Measurements from ENCODE around the gene TP53TG5. TPM values are rescaled to one million over a fixed set of nuclear protein-coding genes. Genes with fewer than 3 reads are reported as not detected.

The TP53TG5 gene
- total RNA-seq, 8 experiments from 2014 or later = 0.81 to 1.8 (median 1.3) TPM

GRCh38 chr20:45338121-45339030 lies 39.7 kb downstream of the TP53TG5 start:
- 33 to 95% (median 83%) methylated on average over 1 to 10 of the region's 11 CpGs; no CpG with 5 or more reads in 1 of the 10 experiments for WGBS, 10 experiments
- Histone ChIP-seq H3K4me3 (no peak overlapping the region), H3K27ac (no peak overlapping the region), H3K4me1 (replicated peaks in 1 of 2) (peaks cover 12 to 27% of the 10 kb centered on the region in 2 donors)
- ATAC-seq (replicated peaks in 6 of 8) = peak in 1 of 8 experiments; percentile 3
- in situ Hi-C loops (cut with MboI; ENCODE audit: low pct_unique_long_range_greater_than_20kb in 2 of 9, low sequenced_read_pairs in 9 of 9, unreplicated experiment in 9 of 9) = no loop called here

GRCh38 chr20:45337367-45338120 lies 40.6 kb downstream of the TP53TG5 start:
- in situ Hi-C loops (cut with MboI; ENCODE audit: low pct_unique_long_range_greater_than_20kb in 2 of 9, low sequenced_read_pairs in 9 of 9, unreplicated experiment in 9 of 9) = no loop called here
- no peak overlapping the region for H3K27ac ChIP-seq
- peaks cover 8 to 19% of the 10 kb centered on the region in 2 donors for H3K4me1 ChIP-seq (replicated peaks in 1 of 2)
- peak in 5 of 8 experiments; percentile 3 to 41 (median 12) for ATAC-seq (replicated peaks in 6 of 8)
- H3K4me3 ChIP-seq = no peak overlapping the region
- WGBS, 10 experiments = 19 to 77% (median 60%) methylated on average over 2 to 12 of the region's 15 CpGs; no CpG with 5 or more reads in 4 of the 10 experiments

GRCh38 chr20:45336530-45337366 lies 41.4 kb downstream of the TP53TG5 start:
- in situ Hi-C loops (cut with MboI; ENCODE audit: low pct_unique_long_range_greater_than_20kb in 2 of 9, low sequenced_read_pairs in 9 of 9, unreplicated experiment in 9 of 9) = no loop called here
- Histone ChIP-seq H3K27ac (no peak overlapping the region), H3K4me1 (replicated peaks in 1 of 2) (peaks cover under 1 to 11% of the 10 kb centered on the region in 2 donors), H3K4me3 (no peak overlapping the region)
- ATAC-seq (replicated peaks in 6 of 8) = peak; percentile 74 to 95 (median 83)
- 10 to 100% (median 58%) methylated on average over 2 to 3 of the region's 11 CpGs; no CpG with 5 or more reads in 5 of the 10 experiments for WGBS, 10 experiments

- 83 to 100% (median 88%) methylated on average over 1 to 2 of the region's 3 CpGs; no CpG with 5 or more reads in 3 of the 10 experiments for WGBS, 10 experiments
- Histone ChIP-seq H3K27ac (no peak overlapping the region), H3K4me3 (no peak overlapping the region), H3K4me1 (replicated peaks in 1 of 2) (peaks cover 4 to 5% of the 10 kb centered on the region in 2 donors)
- no peak for ATAC-seq (replicated peaks in 6 of 8)
- in situ Hi-C loops (cut with MboI; ENCODE audit: low pct_unique_long_range_greater_than_20kb in 2 of 9, low sequenced_read_pairs in 9 of 9, unreplicated experiment in 9 of 9) = no loop called here
These were observed 47.6 kb downstream of the TP53TG5 start for GRCh38 chr20:45330476-45330875.

- peaks cover 6 to 11% of the 10 kb centered on the region in 2 donors for H3K4me1 ChIP-seq (replicated peaks in 1 of 2)
- in situ Hi-C loops (cut with MboI; ENCODE audit: low pct_unique_long_range_greater_than_20kb in 2 of 9, low sequenced_read_pairs in 9 of 9, unreplicated experiment in 9 of 9) = no loop called here
- H3K4me3 ChIP-seq = no peak overlapping the region
- no peak overlapping the region for H3K27ac ChIP-seq
- ATAC-seq (replicated peaks in 6 of 8) = no peak
- WGBS, 10 experiments = 64 to 100% (median 77%) methylated on average over 1 to 6 of the region's 7 CpGs
These were observed 48.4 kb downstream of the TP53TG5 start for GRCh38 chr20:45329497-45330319.

- H3K4me3 ChIP-seq = no peak overlapping the region
- H3K4me1 ChIP-seq (replicated peaks in 1 of 2) = peaks cover 6 to 11% of the 10 kb centered on the region in 2 donors
- peak in 2 of 8 experiments; percentile 40 to 54 for ATAC-seq (replicated peaks in 6 of 8)
- whole genome bisulfite sequencing, 10 experiments = 60 to 100% (median 90%) methylated on average over 1 to 4 of the region's 4 CpGs; no CpG with 5 or more reads in 3 of the 10 experiments
- H3K27ac ChIP-seq = no peak overlapping the region
- in situ Hi-C loops (cut with MboI; ENCODE audit: low pct_unique_long_range_greater_than_20kb in 2 of 9, low sequenced_read_pairs in 9 of 9, unreplicated experiment in 9 of 9) = no loop called here
These were observed 49.7 kb downstream of the TP53TG5 start for GRCh38 chr20:45328451-45328850.

- WGBS, 10 experiments = 80% methylated on average over 2 of the region's 6 CpGs; no CpG with 5 or more reads in 9 of the 10 experiments
- in situ Hi-C loops (cut with MboI; ENCODE audit: low pct_unique_long_range_greater_than_20kb in 2 of 9, low sequenced_read_pairs in 9 of 9, unreplicated experiment in 9 of 9) = no loop called here
- peak in 5 of 8 experiments; percentile 60 to 79 (median 73) for ATAC-seq (replicated peaks in 6 of 8)
These were observed 52.8 kb downstream of the TP53TG5 start for GRCh38 chr20:45325371-45325770.

GRCh38 chr20:45323731-45324130 lies 54.4 kb downstream of the TP53TG5 start:
- ATAC-seq (replicated peaks in 6 of 8) = peak in 3 of 8 experiments; percentile 6 to 10 (median 8)
- no peak overlapping the region for H3K27ac ChIP-seq
- H3K4me1 ChIP-seq (replicated peaks in 1 of 2) = peaks cover 6 to 11% of the 10 kb centered on the region in 2 donors
- in situ Hi-C loops (cut with MboI; ENCODE audit: low pct_unique_long_range_greater_than_20kb in 2 of 9, low sequenced_read_pairs in 9 of 9, unreplicated experiment in 9 of 9) = loop anchor here in 3 of 9 experiments (25.0 kb wide), 2 partner anchors 114 to 439 kb away; no protein-coding TSS in a partner anchor
- H3K4me3 ChIP-seq = no peak overlapping the region

More at GRCh38 chr20:45325371-45325770, 52.8 kb downstream of the TP53TG5 start:
- no peak overlapping the region for H3K4me3 ChIP-seq
- peak overlapping the region in 1 of 2 donors; percentile 69 for H3K27ac ChIP-seq
- peaks cover 6 to 11% of the 10 kb centered on the region in 2 donors for H3K4me1 ChIP-seq (replicated peaks in 1 of 2)

- Histone ChIP-seq H3K27ac (no peak overlapping the region), H3K4me3 (no peak overlapping the region), H3K4me1 (replicated peaks in 1 of 2) (peaks cover 6 to 11% of the 10 kb centered on the region in 2 donors)
- peak in 3 of 8 experiments; percentile 5 to 29 (median 11) for ATAC-seq (replicated peaks in 6 of 8)
- in situ Hi-C loops (cut with MboI; ENCODE audit: low pct_unique_long_range_greater_than_20kb in 2 of 9, low sequenced_read_pairs in 9 of 9, unreplicated experiment in 9 of 9) = loop anchor here in 3 of 9 experiments (25.0 kb wide), 2 partner anchors 114 to 439 kb away; no protein-coding TSS in a partner anchor
- 56 to 92% (median 81%) methylated on average over 1 to 7 of the region's 7 CpGs; no CpG with 5 or more reads in 4 of the 10 experiments for WGBS, 10 experiments
These were observed 55.2 kb downstream of the TP53TG5 start for GRCh38 chr20:45322952-45323383.

Measured in motor neuron (in vitro differentiated cells).